ENCODE data around the gene MARCHF2. TPM values are rescaled to one million over a fixed set of nuclear protein-coding genes. Genes with fewer than 3 reads are reported as not detected.

MARCHF2 gene
- total RNA-seq, 1 experiment from 2014 or later = 20.2 TPM

GRCh38 chr19:8482696-8483095 is 69.6 kb downstream of the MARCHF2 start (continued):
- TF ChIP-seq STAT6 (CRISPR knock-in tag; conservative IDR thresholded peaks at IDR 0.05; ENCODE audit: low read depth) = no peak
- TF ChIP-seq NFYB (CRISPR knock-in tag; conservative IDR thresholded peaks at IDR 0.05; ENCODE audit: low read depth) = no peak
- TF ChIP-seq TP53 (CRISPR knock-in tag; IDR thresholded peaks at IDR 0.05) = no peak
- no peak for TF ChIP-seq ZNF416 (CRISPR knock-in tag; IDR thresholded peaks at IDR 0.05)
- TF ChIP-seq ZNF263 (CRISPR knock-in tag; IDR thresholded peaks at IDR 0.05; ENCODE audit: low read depth) = no peak

- peak overlapping the region; percentile 72 for H3K27ac Mint-ChIP-seq
- no peak for TF ChIP-seq CBFB (CRISPR knock-in tag; IDR thresholded peaks at IDR 0.05; ENCODE audit: low read depth)
- no peak for TF ChIP-seq USF1 (CRISPR knock-in tag; IDR thresholded peaks at IDR 0.05)
- no peak for TF ChIP-seq NFYB (CRISPR knock-in tag; conservative IDR thresholded peaks at IDR 0.05; ENCODE audit: low read depth)
- TF ChIP-seq ATF1 (CRISPR knock-in tag; IDR thresholded peaks at IDR 0.05) = no peak
- TF ChIP-seq NFATC4 (CRISPR knock-in tag; IDR thresholded peaks at IDR 0.05) = no peak
- peaks cover 9% of the 10 kb centered on the region; the same call in 1 of the 2 replicates for H3K4me1 Mint-ChIP-seq
- ChIA-PET CTCF (interaction anchor here (2.0 kb wide), 1 partner anchor 12 kb away, joined by 7 read pairs; no protein-coding TSS in a partner anchor), POLR2A (no interaction called here)
- H3K36me3 Mint-ChIP-seq = peaks cover 88% of the 10 kb centered on the region
- no peak for DNase-seq (ENCODE audit: low spot score)
- ATAC-seq = no peak
- H3K9me3 Mint-ChIP-seq = no peaks in the 10 kb centered on the region
- H3K4me3 Mint-ChIP-seq = no peak overlapping the region
- H3K27me3 Mint-ChIP-seq (ENCODE audit: low read depth) = no peaks in the 10 kb centered on the region
Observed at GRCh38 chr19:8483165-8483564, 70.1 kb downstream of the MARCHF2 start.

- H3K9me3 Mint-ChIP-seq = no peaks in the 10 kb centered on the region
- H3K4me1 Mint-ChIP-seq = peaks cover 11% of the 10 kb centered on the region
- no peaks in the 10 kb centered on the region for H3K27me3 Mint-ChIP-seq (ENCODE audit: low read depth)
- peaks cover 87% of the 10 kb centered on the region for H3K36me3 Mint-ChIP-seq
- TF ChIP-seq GABPB1 (CRISPR knock-in tag; IDR thresholded peaks at IDR 0.05) (no peak), ZNF416 (CRISPR knock-in tag; IDR thresholded peaks at IDR 0.05) (no peak), USF2 (CRISPR knock-in tag; IDR thresholded peaks at IDR 0.05) (no peak), SMAD3 (CRISPR knock-in tag; IDR thresholded peaks at IDR 0.05; ENCODE audit: borderline replicate concordance) (no peak)
- no peak for ATAC-seq
- H3K4me3 Mint-ChIP-seq = no peak overlapping the region
- no peak for DNase-seq (ENCODE audit: low spot score)
- 0 out of 2 replicates have a peak overlapping the region, but pooled peaks have one; percentile 27 for H3K27ac Mint-ChIP-seq
- ChIA-PET POLR2A (no interaction called here), CTCF (no interaction called here)
Observed at GRCh38 chr19:8484331-8484894, 71.3 kb downstream of the MARCHF2 start.

- ATAC-seq (no peak), DNase-seq (ENCODE audit: low spot score) (no peak)
- H3K27ac Mint-ChIP-seq = peak overlapping the region; percentile 93
- peaks cover 82% of the 10 kb centered on the region for H3K36me3 Mint-ChIP-seq
- no peaks in the 10 kb centered on the region for H3K27me3 Mint-ChIP-seq (ENCODE audit: low read depth)
- H3K4me3 Mint-ChIP-seq = no peak overlapping the region
- H3K4me1 Mint-ChIP-seq = peaks cover 8% of the 10 kb centered on the region
- CTCF ChIA-PET = no interaction called here
- POLR2A ChIA-PET = no interaction called here
- no peaks in the 10 kb centered on the region for H3K9me3 Mint-ChIP-seq
- no peak for TF ChIP-seq ZNF263 (CRISPR knock-in tag; IDR thresholded peaks at IDR 0.05; ENCODE audit: low read depth)
- TF ChIP-seq ZMAT4 (CRISPR knock-in tag; IDR thresholded peaks at IDR 0.05) = no peak
- TF ChIP-seq ATF6 (CRISPR knock-in tag; IDR thresholded peaks at IDR 0.05) = 0 out of 2 replicates have a peak, but pooled peaks have one; percentile 43
- TF ChIP-seq E2F5 (CRISPR knock-in tag; IDR thresholded peaks at IDR 0.05) = no peak
- TF ChIP-seq PRDM15 (CRISPR knock-in tag; IDR thresholded peaks at IDR 0.05) = peak; percentile 37; the same call in 1 of the 2 replicates
Observed at GRCh38 chr19:8485561-8486371, 72.7 kb downstream of the MARCHF2 start.

Data from WTC11 (cell line).